MM.1S (cell line): ENCODE data around the gene SLC11A2.
A peak's percentile ranks its signal among the peaks of the same experiment; 100 is the strongest.

ENCODE experiments used
- DNase-seq: peaks from one replicate; pipeline ENCODE4 v3.0.0-alpha.2; 2015
- H2AFZ ChIP-seq: fragments of 300-600 bp; sonication (generic); 2 replicates; pipeline ENCODE4 v1.6.0; 2016; ENCODE audit warnings: antibody characterized with exemption, low read length
- H3F3A ChIP-seq: fragments of 300-600 bp; sonication (generic); 2 replicates; pipeline ENCODE4 v1.6.1; 2016; ENCODE audit warnings: mild to moderate bottlenecking, antibody characterized with exemption, low read length, moderate library complexity, mixed read lengths; ENCODE audit not compliant: insufficient read depth
- H3K27ac ChIP-seq: fragments of 300-600 bp; sonication (generic); 2 replicates; pipeline ENCODE4 v1.5.1; 2016; ENCODE audit warnings: mild to moderate bottlenecking, low read length
- H3K27me3 ChIP-seq: fragments of 300-600 bp; sonication (generic); replicated peaks from 2 replicates; pipeline ENCODE4 v1.6.0; 2016; ENCODE audit warnings: low read length; ENCODE audit not compliant: insufficient read depth
- H3K36me3 ChIP-seq: fragments of 300-600 bp; sonication (generic); replicated peaks from 2 replicates; pipeline ENCODE4 v1.6.1; 2016; ENCODE audit warnings: mild to moderate bottlenecking, low read length, mixed read lengths; ENCODE audit not compliant: insufficient read depth
- H3K4me1 ChIP-seq: fragments of 300-600 bp; sonication (generic); 2 replicates; pipeline ENCODE4 v1.6.1; 2016; ENCODE audit warnings: low read length, mixed read lengths
- H3K4me2 ChIP-seq: fragments of 300-600 bp; sonication (generic); 2 replicates; pipeline ENCODE4 v1.6.0; 2016; ENCODE audit warnings: low read depth, low read length
- H3K4me3 ChIP-seq: fragments of 300-600 bp; sonication (generic); 2 replicates; pipeline ENCODE4 v1.5.1; 2016; ENCODE audit warnings: low read length, mixed read lengths
- H3K79me2 ChIP-seq: fragments of 300-600 bp; sonication (generic); 2 replicates; pipeline ENCODE4 v1.6.1; 2016; ENCODE audit warnings: mixed run types, low read length, mixed read lengths
- H3K9ac ChIP-seq: fragments of 300-600 bp; sonication (generic); 2 replicates; pipeline ENCODE4 v1.6.1; 2016; ENCODE audit warnings: low read length, mixed read lengths
- H3K9me2 ChIP-seq: fragments of 300-600 bp; sonication (generic); replicated peaks from 2 replicates; pipeline ENCODE4 v1.6.1; 2016; ENCODE audit warnings: mild to moderate bottlenecking, low read length, mixed read lengths; ENCODE audit not compliant: insufficient read depth
- H3K9me3 ChIP-seq: fragments of 300-600 bp; sonication (generic); replicated peaks from 2 replicates; pipeline ENCODE4 v1.6.1; 2016; ENCODE audit warnings: mild to moderate bottlenecking, low read length, mixed read lengths; ENCODE audit not compliant: insufficient read depth
- H4K20me1 ChIP-seq: fragments of 300-600 bp; sonication (generic); 2 replicates; pipeline ENCODE4 v1.6.1; 2016; ENCODE audit warnings: mild to moderate bottlenecking, low read length, moderate library complexity, mixed read lengths; ENCODE audit not compliant: insufficient read depth
- CTCF ChIP-seq: fragments of 300-600 bp; sonication (generic); IDR thresholded peaks from 2 replicates; pipeline ENCODE4 v1.5.1; 2016; ENCODE audit warnings: antibody characterized with exemption, low read length, mixed read lengths
- EZH2 ChIP-seq: fragments of 300-600 bp; sonication (generic); optimal IDR thresholded peaks from 2 replicates; pipeline ENCODE3; 2017; ENCODE audit warnings: low read depth, mild to moderate bottlenecking, antibody characterized with exemption, low read length, mixed read lengths
- EZH2phosphoT487 ChIP-seq: fragments of 300-600 bp; sonication (generic); IDR thresholded peaks from 2 replicates; pipeline ENCODE4 v1.6.1; 2018; ENCODE audit warnings: antibody characterized with exemption, low read length

Gene SLC11A2

GRCh38 chr12:50980545-50980944, 45.6 kb downstream of the SLC11A2 start:
- H3K4me3 ChIP-seq, result no peak overlapping the region
- H2AFZ ChIP-seq, result no peak overlapping the region
- TF ChIP-seq CTCF (no peak), EZH2 (no peak), EZH2phosphoT487 (no peak)
- peak overlapping the region; percentile 63; the same call in 1 of the 2 replicates for H3K4me2 ChIP-seq
- H3K79me2 ChIP-seq, result no peaks in the 10 kb centered on the region
- H3F3A ChIP-seq, result peaks cover 26% of the 10 kb centered on the region
- H3K27ac ChIP-seq, result peak overlapping the region; percentile 71; the same call in 1 of the 2 replicates
- H3K9me2 ChIP-seq, result no peaks in the 10 kb centered on the region
- no peaks in the 10 kb centered on the region for H3K27me3 ChIP-seq
- DNase-seq, result no peak
- no peaks in the 10 kb centered on the region for H4K20me1 ChIP-seq
- no peak overlapping the region for H3K9ac ChIP-seq
- H3K9me3 ChIP-seq, result no peaks in the 10 kb centered on the region
- peaks cover 29% of the 10 kb centered on the region for H3K4me1 ChIP-seq
- no peaks in the 10 kb centered on the region for H3K36me3 ChIP-seq

GRCh38 chr12:50979369-50980052, 46.7 kb downstream of the SLC11A2 start:
- H3F3A ChIP-seq, result peaks cover 26% of the 10 kb centered on the region
- DNase-seq, result peak; percentile 81
- no peaks in the 10 kb centered on the region for H3K9me2 ChIP-seq
- no peaks in the 10 kb centered on the region for H4K20me1 ChIP-seq
- H3K4me1 ChIP-seq, result peaks cover 19% of the 10 kb centered on the region
- no peaks in the 10 kb centered on the region for H3K27me3 ChIP-seq
- H3K9ac ChIP-seq, result peak overlapping the region; percentile 1; the same call in 1 of the 2 replicates
- no peak for TF ChIP-seq CTCF
- no peak for TF ChIP-seq EZH2phosphoT487
- TF ChIP-seq EZH2, result no peak
- peak overlapping the region; percentile 71; the same call in 1 of the 2 replicates for H3K27ac ChIP-seq
- H3K36me3 ChIP-seq, result no peaks in the 10 kb centered on the region
- peak overlapping the region; percentile 4 for H3K4me3 ChIP-seq
- no peaks in the 10 kb centered on the region for H3K9me3 ChIP-seq
- H3K79me2 ChIP-seq, result no peaks in the 10 kb centered on the region
- no peak overlapping the region for H2AFZ ChIP-seq
- H3K4me2 ChIP-seq, result peak overlapping the region; percentile 63

- Histone ChIP-seq H3K36me3 (no peaks in the 10 kb centered on the region), H4K20me1 (no peaks in the 10 kb centered on the region)
- DNase-seq, result no peak
Observed at GRCh38 chr12:50971946-50972345, 54.2 kb downstream of the SLC11A2 start.

More at GRCh38 chr12:50971946-50972345, 54.2 kb downstream of the SLC11A2 start:
- Histone ChIP-seq H3K9me2 (no peaks in the 10 kb centered on the region), H3K9ac (no peak overlapping the region), H3K79me2 (no peaks in the 10 kb centered on the region), H3K27ac (no peak overlapping the region), H3K4me1 (no peaks in the 10 kb centered on the region), H3F3A (no peaks in the 10 kb centered on the region), H3K4me3 (no peak overlapping the region), H3K27me3 (no peaks in the 10 kb centered on the region), H2AFZ (no peak overlapping the region), H3K4me2 (no peak overlapping the region), H3K9me3 (no peaks in the 10 kb centered on the region)
- TF ChIP-seq CTCF, result no peak
